Measurements from ENCODE around the gene BPIFA2.
"Not testable (repeated sequence)": the region's sequence is repeated elsewhere in the genome, so short reads cannot be mapped to it uniquely, and the experiment has no call there.

BPIFA2 gene

GRCh38 chr20:33160681-33161080 is 7.3 kb upstream of the BPIFA2 start:
- DNase-seq (ENCODE audit: low spot score), result no peak

DNA sequence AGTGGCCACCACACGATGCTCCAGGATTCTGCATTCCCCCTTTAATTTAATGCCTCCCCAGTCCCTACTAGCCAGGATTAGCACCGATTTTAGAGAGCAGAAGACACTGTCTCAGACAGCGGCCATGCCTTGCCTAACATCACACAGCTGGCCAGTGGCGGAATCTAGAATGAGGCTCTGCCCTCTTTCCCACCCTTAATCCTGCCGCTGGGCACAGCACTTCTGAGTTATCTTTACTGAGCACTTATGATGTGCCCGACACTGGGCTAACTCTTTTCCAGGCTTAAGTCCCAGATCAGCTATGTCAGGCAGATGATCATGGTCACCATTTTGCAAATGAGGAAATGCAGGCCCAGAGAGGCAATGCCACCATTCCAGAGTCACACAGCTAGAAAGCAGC is 5.6 kb upstream of the BPIFA2 start:
- DNase-seq (ENCODE audit: low spot score), result no peak

DNA sequence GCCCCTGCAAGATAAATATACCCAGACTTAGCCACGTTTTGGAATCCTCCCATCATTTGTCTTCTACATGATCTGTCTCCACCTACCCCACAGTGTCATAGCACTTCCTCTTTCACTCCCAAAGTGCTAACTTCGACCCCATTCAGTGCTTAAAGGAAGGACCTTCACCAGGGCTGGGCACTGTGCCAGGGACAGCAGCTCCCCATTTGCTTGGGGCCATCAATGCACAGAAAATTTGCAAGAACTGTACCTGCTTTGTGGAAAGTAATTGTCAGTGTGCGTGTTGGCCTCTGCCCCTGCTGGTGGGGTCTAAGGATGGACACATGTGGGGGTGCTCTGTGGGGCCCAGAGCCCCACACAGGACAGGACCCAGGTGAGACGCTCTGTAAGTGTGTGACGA is 5.2 kb upstream of the BPIFA2 start:
- DNase-seq (ENCODE audit: low spot score), result no peak

- DNase-seq (ENCODE audit: low spot score), result no peak
Measured at GRCh38 chr20:33163856-33164762, 3.9 kb upstream of the BPIFA2 start.

DNA sequence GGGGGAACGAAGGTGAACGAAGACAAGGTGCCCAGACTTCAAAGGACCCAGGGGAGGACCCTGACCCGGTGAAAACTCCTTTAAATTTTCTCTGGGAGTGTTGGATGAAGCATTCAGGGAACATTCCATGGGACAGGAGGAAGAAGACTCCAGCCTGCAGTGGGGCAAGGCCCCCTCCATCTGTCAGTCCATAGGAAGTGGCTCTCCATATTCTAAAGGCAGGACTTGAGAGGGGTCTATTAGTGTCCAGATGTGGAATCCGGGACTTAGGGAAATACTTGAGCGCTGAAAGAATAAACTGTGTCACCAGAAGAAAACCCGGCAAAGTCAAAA is 3.2 kb upstream of the BPIFA2 start:
- no peak for DNase-seq (ENCODE audit: low spot score)

DNA sequence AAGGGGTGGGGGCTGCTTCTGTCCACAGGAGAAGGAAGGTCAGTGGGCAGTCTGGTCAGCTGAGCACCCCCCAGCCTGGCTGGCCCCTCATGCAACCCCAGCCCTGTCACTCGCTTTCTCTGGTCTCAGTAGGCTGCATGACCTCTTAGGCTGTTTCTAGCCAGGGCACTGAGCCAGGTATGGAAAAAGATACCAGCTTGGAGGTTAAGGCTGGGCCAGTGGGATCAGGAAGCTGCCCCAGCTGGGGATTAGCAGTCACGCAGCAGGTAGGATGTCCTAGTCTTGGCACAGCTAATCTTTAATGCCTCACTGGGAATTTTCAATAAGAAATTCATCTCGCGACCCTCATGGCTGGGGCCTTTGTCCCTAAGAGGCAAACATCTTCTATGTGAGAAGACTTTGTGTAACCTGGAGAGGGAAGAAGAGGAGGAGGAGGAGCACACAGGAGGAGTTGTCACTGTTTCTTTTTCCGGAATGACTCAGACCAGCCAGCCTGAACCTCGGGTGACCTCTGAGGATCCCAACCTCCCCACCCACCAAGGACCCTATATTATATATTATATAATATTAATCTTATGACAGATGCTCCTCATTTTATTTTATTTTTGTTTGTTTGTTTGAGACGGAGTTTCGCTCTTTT is 2.4 kb upstream of the BPIFA2 start:
- DNase-seq (ENCODE audit: low spot score), result no peak

DNA sequence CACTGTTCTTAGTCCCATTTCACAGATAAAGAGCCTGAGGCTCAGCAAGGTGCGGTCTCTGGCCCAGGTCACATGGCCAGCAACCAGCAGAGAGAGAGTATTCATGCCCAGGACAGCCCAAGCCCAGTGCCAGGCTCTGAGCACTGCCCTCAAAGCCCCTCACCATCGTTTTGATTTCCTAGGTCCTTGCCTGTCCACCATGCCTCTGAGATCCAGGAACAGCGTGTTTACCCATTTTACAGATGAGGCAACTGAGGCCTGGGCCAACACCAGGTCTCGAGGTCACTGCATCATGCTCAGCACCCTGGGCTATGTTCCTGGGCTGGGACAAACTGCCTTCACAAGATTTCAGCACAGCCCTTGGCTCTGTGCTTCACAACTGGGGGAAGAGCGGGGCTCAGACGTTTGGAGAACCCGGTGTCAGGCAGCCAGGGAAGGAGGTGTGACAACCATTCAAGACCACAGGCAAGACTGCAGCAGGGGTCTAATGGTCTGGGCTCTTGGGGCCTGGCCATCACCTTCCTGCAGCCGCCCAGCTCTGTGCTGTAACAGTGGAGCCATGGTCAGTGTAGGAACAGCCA is 1.3 kb upstream of the BPIFA2 start:
- DNase-seq (ENCODE audit: low spot score), result no peak

- no peak for DNase-seq (ENCODE audit: low spot score)
Measured at GRCh38 chr20:33169176-33169794, 1.3 kb downstream of the BPIFA2 start.

GRCh38 chr20:33172781-33173180 is 4.8 kb downstream of the BPIFA2 start:
- no peak for DNase-seq (ENCODE audit: low spot score)

DNA sequence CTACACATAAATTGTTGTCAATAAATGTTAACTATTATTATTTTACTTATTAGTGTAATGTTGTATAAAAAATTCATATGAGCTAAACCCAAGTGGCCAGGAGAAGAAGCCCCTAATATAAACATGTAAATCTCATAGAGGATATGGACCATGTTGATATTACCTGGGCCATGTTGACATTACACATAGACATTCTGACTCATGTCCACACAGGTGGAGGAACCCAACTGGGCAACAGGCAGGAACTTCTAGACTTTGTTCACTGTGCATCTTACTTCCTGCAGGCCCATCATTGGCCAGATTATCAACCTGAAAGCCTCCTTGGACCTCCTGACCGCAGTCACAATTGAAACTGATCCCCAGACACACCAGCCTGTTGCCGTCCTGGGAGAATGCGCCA is 7.2 kb downstream of the BPIFA2 start:
- DNase-seq (ENCODE audit: low spot score), result no peak

GRCh38 chr20:33176101-33176500 is 8.1 kb downstream of the BPIFA2 start:
- no peak for DNase-seq (ENCODE audit: low spot score)

DNA sequence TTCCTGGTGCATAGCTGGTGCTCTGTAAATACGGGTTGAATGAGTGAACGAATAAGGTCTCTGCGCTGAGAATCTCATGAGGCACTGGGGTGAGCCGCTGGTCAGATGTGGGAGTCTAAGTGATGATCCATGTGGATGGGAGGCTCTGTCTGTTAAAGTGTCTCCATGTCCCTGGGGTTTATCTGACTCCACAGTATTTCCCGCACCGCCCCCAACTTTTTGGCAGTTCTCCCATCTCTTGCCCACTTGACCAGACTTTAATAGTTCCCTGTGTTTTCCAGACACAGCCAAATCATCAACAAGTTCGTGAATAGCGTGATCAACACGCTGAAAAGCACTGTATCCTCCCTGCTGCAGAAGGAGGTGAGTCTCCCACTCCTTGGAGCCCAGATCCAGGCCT is 9.9 kb downstream of the BPIFA2 start:
- DNase-seq (ENCODE audit: low spot score), result no peak

DNA sequence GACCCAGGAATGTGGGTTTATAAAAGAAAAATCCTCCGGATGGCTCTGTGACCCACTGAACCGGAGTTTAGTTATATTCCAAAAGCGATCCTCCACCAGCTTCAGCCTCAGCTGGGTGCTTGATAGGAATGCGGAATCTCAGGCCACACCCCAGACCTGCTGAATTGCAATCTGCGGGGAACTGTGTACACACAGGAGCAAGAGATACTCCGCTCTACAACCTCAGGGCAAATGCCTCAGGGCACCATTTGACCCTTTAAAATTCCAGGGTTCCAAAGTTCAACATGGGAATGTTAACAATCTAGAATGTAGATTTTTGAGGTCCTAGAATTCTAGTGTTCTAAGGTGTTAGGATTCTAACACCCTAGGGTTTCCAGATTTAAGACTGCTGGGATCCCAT is 10.8 kb downstream of the BPIFA2 start:
- no peak for DNase-seq (ENCODE audit: low spot score)

GRCh38 chr20:33180169-33180568 is 12.2 kb downstream of the BPIFA2 start:
- no peak for DNase-seq (ENCODE audit: low spot score)

DNA sequence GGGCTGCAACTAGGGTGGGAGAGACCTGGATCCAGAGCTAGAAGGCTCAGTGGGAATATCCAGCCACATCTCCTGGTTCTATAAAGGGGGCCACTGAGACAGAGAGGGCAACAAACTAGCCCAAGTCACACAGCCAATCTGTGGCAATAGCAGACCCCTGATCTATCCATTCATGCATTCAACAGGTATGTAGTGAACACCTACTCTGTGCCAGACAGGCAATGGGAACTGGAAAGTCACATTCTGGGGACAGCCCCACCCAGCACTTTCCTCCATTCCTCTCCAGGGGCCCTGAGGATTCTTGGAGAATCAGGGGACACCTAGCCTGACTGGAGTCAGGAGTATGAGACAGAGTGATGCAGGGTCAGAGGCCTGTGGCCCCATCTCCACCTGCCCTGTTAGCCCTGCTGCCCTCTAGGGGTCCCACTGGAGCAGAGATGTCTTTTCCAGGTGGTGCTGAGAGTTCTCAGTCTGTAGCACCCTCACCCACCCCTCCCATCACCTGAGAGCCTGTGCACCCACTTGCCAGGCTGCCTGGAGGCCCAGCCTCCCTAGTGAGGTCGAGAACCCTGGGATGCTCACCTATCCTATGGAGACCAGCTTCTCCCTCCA is 13.6 kb downstream of the BPIFA2 start:
- no peak for DNase-seq (ENCODE audit: low spot score)

- no peak for DNase-seq (ENCODE audit: low spot score)
Measured at GRCh38 chr20:33183312-33183711, 15.4 kb downstream of the BPIFA2 start.

GRCh38 chr20:33185031-33185590 is 17.2 kb downstream of the BPIFA2 start:
- DNase-seq (ENCODE audit: low spot score), result not testable (repeated sequence)

DNA sequence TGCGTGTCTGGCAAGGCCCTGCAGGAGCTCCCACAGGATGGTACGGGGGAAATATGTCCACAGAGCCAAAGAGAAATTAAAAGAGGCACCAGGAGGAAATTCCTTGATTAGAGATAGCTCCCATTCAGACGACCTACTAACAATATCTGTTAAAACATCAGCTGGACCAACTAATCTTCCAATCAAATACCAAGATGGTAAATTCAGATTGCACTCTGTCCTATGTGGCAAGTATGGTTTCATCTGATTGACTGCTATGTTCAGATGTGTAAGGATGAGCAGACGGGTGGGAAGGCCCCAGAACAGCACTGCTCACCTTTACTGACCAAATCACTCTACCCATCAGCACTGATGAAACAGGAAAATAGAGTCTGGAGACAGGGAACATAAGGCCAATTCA is 19.5 kb downstream of the BPIFA2 start:
- no peak for DNase-seq (ENCODE audit: low spot score)

DNA sequence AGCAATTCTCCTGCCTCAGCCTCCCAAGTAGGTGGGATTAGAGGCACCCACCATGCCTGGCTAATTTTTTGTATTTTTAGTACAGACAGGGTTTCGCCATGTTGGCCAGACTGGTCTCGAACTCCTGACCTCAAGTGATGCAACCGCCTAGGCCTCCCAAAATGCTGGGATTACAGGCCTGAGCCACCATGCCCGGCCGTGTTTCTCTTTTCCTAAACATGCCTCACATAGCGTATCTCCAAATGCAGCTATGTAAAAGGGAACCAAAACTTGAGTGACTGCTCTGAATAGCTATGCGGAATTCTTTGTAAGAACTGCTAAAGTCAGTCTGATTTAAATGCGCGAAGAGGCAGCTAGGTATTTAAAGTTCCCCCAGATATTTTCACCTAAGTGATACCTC is 20.5 kb downstream of the BPIFA2 start:
- no peak for DNase-seq (ENCODE audit: low spot score)

- no peak for DNase-seq (ENCODE audit: low spot score)
Measured at GRCh38 chr20:33191484-33191883, 23.5 kb downstream of the BPIFA2 start.

DNA sequence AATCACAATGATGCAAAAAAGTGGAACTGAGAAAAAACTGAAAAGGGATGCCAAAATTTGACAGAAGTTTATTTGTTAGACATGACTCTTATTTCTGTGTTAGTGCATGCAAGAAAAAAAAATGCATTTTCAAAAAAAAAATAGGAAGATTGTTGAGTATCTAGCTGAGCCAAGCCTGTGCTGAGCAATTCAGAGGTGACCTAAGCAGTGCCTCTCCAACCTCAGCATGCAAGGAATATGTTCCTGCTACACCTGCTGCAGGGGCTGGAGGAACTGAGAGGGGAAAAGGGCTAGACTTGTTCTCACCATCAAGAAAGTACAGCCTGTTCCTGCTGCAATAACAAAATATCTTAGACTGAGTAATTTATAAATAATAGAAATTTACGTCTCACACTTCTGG is 24.0 kb downstream of the BPIFA2 start:
- no peak for DNase-seq (ENCODE audit: low spot score)

Measured in SK-N-DZ (cell line).